GM12801 (cell line): ENCODE results near the gene FGGY.

Experiments used
- CTCF ChIP-seq: IDR thresholded peaks from one replicate; pipeline ENCODE4 v1.5.1; 2011; ENCODE audit warnings: control low read depth; ENCODE audit not compliant: insufficient read length; ENCODE audit errors: extremely low read depth

Gene FGGY

GRCh38 chr1:59732214-59732955, 435.5 kb downstream of the FGGY start:
- no peak for TF ChIP-seq CTCF

GRCh38 chr1:59733443-59734141, 436.7 kb downstream of the FGGY start:
- no peak for TF ChIP-seq CTCF

- no peak for TF ChIP-seq CTCF
Measured at GRCh38 chr1:59736744-59737143, 439.9 kb downstream of the FGGY start.

- TF ChIP-seq CTCF: no peak
Measured at GRCh38 chr1:59737638-59738037, 440.7 kb downstream of the FGGY start.

- no peak for TF ChIP-seq CTCF
Measured at GRCh38 chr1:59738152-59738551, 441.3 kb downstream of the FGGY start.

GRCh38 chr1:59738591-59739015, 441.7 kb downstream of the FGGY start:
- TF ChIP-seq CTCF: no peak

GRCh38 chr1:59739111-59739510, 442.2 kb downstream of the FGGY start:
- no peak for TF ChIP-seq CTCF
